ENCODE data around the gene ZSCAN16.

ZSCAN16 gene

DNA sequence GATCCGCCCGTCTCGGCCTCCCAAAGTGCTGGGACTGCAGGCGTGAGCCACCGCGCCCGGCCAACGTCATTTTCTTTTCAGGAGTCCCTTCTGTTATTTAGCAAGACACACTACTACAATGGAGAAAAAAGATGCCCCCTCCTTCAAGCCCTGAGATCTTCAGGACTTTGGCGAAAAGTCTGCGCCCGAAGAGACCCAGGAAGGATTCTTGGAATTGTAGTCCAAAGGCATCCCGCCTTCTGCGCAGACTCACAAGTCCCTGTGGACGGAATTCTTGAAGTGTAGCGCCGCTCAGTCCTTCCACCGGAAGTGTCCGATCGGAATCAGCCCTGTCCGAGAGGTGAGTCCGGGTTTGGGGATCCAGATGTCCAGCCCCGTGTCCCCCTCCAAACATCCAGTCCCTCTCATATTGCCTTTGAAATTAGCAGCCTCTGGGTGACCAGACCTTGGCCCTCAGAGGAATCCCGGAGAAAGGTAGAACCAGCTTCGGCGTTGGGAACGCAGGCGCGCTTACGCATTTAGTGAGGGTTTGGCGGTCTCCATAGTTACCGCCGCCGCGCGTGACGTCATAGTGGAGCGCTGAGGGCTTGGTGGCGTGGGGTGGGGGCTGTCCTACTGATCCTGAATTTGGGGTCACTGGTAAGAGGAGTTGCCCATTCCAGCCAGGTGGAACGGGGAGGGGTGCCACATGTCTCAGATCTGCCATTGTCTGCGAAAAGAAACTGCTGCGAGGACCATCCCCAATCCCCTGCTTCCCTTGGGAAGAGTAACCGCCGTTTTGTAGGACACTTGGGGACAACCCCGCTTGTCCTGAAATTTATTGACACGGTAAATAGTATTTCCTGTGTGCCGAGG lies 43.6 kb upstream of the ZSCAN16 start:
- Histone ChIP-seq H3K27me3 (ENCODE audit: insufficient read depth, low read length) (no peaks in the 10 kb centered on the region), H3K36me3 (ENCODE audit: insufficient read depth, low read length) (peaks cover 7% of the 10 kb centered on the region), H3K9ac (ENCODE audit: low read length) (peak overlapping the region; percentile 93), H3K4me2 (ENCODE audit: low read length) (peak overlapping the region; percentile 99), H3K79me2 (ENCODE audit: insufficient read depth, low read length) (no peaks in the 10 kb centered on the region), H3K4me3 (ENCODE audit: low read depth, low read length, poor library complexity, severe bottlenecking) (peak overlapping the region; percentile 95), H4K20me1 (ENCODE audit: insufficient read depth, low read length) (no peaks in the 10 kb centered on the region), H2AFZ (ENCODE audit: low read length) (peak overlapping the region; percentile 93; the same call in 1 of the 2 replicates), H3K27ac (ENCODE audit: low read depth, low read length, poor library complexity, severe bottlenecking) (peak overlapping the region; percentile 67), H3K9me3 (ENCODE audit: low read length) (no peaks in the 10 kb centered on the region; the same call in 1 of the 2 replicates), H3K9me2 (ENCODE audit: low read depth, low read length) (no peaks in the 10 kb centered on the region), H3F3A (ENCODE audit: insufficient read depth, low read length) (no peaks in the 10 kb centered on the region), H3K4me1 (ENCODE audit: insufficient read depth, low read length, severe bottlenecking) (peaks cover 19% of the 10 kb centered on the region)
- TF ChIP-seq EZH2 (IDR thresholded peaks at IDR 0.05; ENCODE audit: borderline replicate concordance, low read length): no peak

DNA sequence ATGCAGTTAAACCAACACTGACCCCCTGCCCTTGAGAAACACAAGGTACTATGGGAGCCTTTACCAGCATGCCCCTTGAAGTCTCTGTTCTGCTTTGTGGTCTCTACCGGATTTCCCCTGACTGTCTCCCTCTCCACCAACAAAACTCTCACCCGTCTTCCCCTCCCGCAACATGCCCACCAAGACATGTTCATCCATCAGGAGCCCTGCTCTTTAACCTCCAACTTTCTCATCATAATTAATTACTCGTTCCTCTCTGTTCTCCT lies 43.0 kb upstream of the ZSCAN16 start:
- Histone ChIP-seq H3K9ac (ENCODE audit: low read length) (peak overlapping the region; percentile 93), H3K9me2 (ENCODE audit: low read depth, low read length) (no peaks in the 10 kb centered on the region), H3K27ac (ENCODE audit: low read depth, low read length, poor library complexity, severe bottlenecking) (peak overlapping the region; percentile 67), H3K36me3 (ENCODE audit: insufficient read depth, low read length) (peaks cover 12% of the 10 kb centered on the region), H2AFZ (ENCODE audit: low read length) (peak overlapping the region; percentile 93; the same call in 1 of the 2 replicates), H3K27me3 (ENCODE audit: insufficient read depth, low read length) (no peaks in the 10 kb centered on the region), H3K79me2 (ENCODE audit: insufficient read depth, low read length) (no peaks in the 10 kb centered on the region), H3F3A (ENCODE audit: insufficient read depth, low read length) (no peaks in the 10 kb centered on the region), H3K9me3 (ENCODE audit: low read length) (no peaks in the 10 kb centered on the region; the same call in 1 of the 2 replicates), H3K4me1 (ENCODE audit: insufficient read depth, low read length, severe bottlenecking) (peaks cover 19% of the 10 kb centered on the region), H3K4me2 (ENCODE audit: low read length) (peak overlapping the region; percentile 99), H3K4me3 (ENCODE audit: low read depth, low read length, poor library complexity, severe bottlenecking) (peak overlapping the region; percentile 95), H4K20me1 (ENCODE audit: insufficient read depth, low read length) (no peaks in the 10 kb centered on the region)
- no peak for TF ChIP-seq EZH2 (IDR thresholded peaks at IDR 0.05; ENCODE audit: borderline replicate concordance, low read length)
- TF ChIP-seq, protein P1, sequence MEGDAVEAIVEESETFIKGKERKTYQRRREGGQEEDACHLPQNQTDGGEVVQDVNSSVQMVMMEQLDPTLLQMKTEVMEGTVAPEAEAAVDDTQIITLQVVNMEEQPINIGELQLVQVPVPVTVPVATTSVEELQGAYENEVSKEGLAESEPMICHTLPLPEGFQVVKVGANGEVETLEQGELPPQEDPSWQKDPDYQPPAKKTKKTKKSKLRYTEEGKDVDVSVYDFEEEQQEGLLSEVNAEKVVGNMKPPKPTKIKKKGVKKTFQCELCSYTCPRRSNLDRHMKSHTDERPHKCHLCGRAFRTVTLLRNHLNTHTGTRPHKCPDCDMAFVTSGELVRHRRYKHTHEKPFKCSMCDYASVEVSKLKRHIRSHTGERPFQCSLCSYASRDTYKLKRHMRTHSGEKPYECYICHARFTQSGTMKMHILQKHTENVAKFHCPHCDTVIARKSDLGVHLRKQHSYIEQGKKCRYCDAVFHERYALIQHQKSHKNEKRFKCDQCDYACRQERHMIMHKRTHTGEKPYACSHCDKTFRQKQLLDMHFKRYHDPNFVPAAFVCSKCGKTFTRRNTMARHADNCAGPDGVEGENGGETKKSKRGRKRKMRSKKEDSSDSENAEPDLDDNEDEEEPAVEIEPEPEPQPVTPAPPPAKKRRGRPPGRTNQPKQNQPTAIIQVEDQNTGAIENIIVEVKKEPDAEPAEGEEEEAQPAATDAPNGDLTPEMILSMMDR (IDR thresholded peaks at IDR 0.05; ENCODE audit: low read length): no peak

DNA sequence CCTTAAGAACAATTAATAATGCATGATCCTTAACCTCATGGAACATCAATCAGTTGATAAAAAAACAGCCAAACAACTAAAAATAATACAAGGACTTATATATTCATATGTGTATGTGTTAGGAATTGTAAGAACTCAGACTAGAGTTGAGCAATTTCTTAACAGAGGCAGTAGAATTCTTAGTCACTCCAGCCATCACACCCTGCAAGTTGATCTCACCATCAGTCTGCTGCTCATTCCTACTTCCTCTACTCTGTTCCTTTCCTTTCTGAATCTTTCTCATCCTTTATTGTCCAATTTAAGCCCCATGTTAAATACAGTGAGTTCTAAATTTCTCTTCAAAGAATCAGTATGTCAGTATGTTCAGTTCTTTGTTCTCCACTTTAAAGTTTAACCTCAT lies 41.5 kb upstream of the ZSCAN16 start:
- Histone ChIP-seq H3K4me1 (ENCODE audit: insufficient read depth, low read length, severe bottlenecking) (peaks cover 19% of the 10 kb centered on the region), H3K4me2 (ENCODE audit: low read length) (no peak overlapping the region), H3K27ac (ENCODE audit: low read depth, low read length, poor library complexity, severe bottlenecking) (no peak overlapping the region), H3K4me3 (ENCODE audit: low read depth, low read length, poor library complexity, severe bottlenecking) (no peak overlapping the region), H3K36me3 (ENCODE audit: insufficient read depth, low read length) (peaks cover 28% of the 10 kb centered on the region), H3K9ac (ENCODE audit: low read length) (no peak overlapping the region), H3K9me3 (ENCODE audit: low read length) (peaks cover 5% of the 10 kb centered on the region; the same call in 1 of the 2 replicates), H3K27me3 (ENCODE audit: insufficient read depth, low read length) (no peaks in the 10 kb centered on the region), H2AFZ (ENCODE audit: low read length) (no peak overlapping the region), H3F3A (ENCODE audit: insufficient read depth, low read length) (no peaks in the 10 kb centered on the region), H3K79me2 (ENCODE audit: insufficient read depth, low read length) (no peaks in the 10 kb centered on the region), H3K9me2 (ENCODE audit: low read depth, low read length) (no peaks in the 10 kb centered on the region), H4K20me1 (ENCODE audit: insufficient read depth, low read length) (no peaks in the 10 kb centered on the region)
- TF ChIP-seq, protein P1 (IDR thresholded peaks at IDR 0.05; ENCODE audit: low read length): no peak
- TF ChIP-seq EZH2 (IDR thresholded peaks at IDR 0.05; ENCODE audit: borderline replicate concordance, low read length): no peak
